Vagina (tissue), 2 donors: ENCODE results near the gene COG6.

Experiments
- CTCF ChIP-seq, 3 experiments: fragments of 450-650 bp in 2 of 3; fragments of 200-600 bp in 1 of 3; sonication (generic) in 1 of 3; IDR thresholded peaks; one replicate each; pipeline ENCODE4 v1.5.1; 2017 to 2019; ENCODE audit warnings: antibody characterized with exemption in 3 of 3, mild to moderate bottlenecking in 2 of 3, moderate library complexity in 2 of 3
- POLR2A ChIP-seq, 2 donors: fragments of 450-650 bp; IDR thresholded peaks; one replicate each; pipeline ENCODE4 v1.6.1; 2017; ENCODE audit warnings: antibody characterized with exemption in 2 of 2, mild to moderate bottlenecking in 2 of 2, moderate library complexity in 2 of 2
- POLR2AphosphoS5 ChIP-seq, 2 donors: sonication (generic); formaldehyde crosslinking; IDR thresholded peaks; one replicate each; pipeline ENCODE4 v1.9.0; 2017; ENCODE audit warnings: antibody characterized with exemption in 2 of 2, mild to moderate bottlenecking in 2 of 2, low read depth in 1 of 2; ENCODE audit not compliant: insufficient read depth in 1 of 2

DNA sequence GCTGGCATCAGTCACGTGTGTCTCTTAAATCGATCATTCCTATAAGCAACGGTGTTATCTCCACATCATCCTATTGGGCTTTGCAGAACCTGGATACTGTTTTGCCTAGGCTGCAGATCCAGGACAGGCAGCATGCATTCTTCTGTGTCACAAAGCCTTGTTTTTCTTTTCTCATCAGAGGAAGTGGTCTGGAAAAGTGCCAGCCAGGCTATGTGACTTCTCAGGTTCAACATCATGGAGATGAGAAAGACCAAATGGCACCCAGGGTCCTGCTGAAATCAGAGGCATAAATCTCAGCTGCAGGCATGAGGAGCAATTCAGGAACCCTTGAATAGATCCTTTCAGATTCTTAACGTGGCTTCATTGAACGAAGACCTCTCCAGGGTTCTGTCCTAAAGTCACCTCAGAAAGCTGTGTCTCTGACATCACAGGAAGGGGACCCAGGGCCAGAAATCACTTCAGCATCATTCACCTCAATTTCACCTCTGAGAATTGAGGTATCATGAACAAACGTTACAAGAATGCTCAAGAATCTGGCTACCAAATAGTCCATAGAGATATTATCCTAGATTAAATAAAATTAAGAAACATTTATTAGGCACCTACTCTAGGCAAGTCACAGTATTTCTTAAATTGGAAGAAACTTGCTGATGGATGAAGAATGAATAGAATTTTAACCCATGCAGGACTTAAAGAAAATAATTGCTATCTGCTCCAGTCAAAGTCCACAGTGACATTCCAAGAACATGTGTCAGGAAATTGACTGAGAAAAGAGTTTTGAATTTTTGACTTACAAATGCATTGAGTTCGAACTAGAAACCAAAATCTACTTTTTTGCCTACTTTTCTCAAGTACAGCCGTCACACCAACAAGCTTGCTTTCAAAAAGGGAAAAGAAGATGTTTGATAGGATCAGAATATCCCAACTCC, 124.1 kb downstream of the COG6 start:
- TF ChIP-seq CTCF (IDR thresholded peaks at IDR 0.05): no peak
- TF ChIP-seq POLR2A (IDR thresholded peaks at IDR 0.05): no peak
- TF ChIP-seq POLR2AphosphoS5 (IDR thresholded peaks at IDR 0.05; ENCODE audit: insufficient read depth in 1 of 2, low read depth in 1 of 2): no peak
